ENCODE data around the gene IGFBP2. TPM values are rescaled to one million over a fixed set of nuclear protein-coding genes. Genes with fewer than 3 reads are reported as not detected.

IGFBP2 gene
- total RNA-seq, 2 experiments from 2014 or later, result 123 to 124 TPM

DNA sequence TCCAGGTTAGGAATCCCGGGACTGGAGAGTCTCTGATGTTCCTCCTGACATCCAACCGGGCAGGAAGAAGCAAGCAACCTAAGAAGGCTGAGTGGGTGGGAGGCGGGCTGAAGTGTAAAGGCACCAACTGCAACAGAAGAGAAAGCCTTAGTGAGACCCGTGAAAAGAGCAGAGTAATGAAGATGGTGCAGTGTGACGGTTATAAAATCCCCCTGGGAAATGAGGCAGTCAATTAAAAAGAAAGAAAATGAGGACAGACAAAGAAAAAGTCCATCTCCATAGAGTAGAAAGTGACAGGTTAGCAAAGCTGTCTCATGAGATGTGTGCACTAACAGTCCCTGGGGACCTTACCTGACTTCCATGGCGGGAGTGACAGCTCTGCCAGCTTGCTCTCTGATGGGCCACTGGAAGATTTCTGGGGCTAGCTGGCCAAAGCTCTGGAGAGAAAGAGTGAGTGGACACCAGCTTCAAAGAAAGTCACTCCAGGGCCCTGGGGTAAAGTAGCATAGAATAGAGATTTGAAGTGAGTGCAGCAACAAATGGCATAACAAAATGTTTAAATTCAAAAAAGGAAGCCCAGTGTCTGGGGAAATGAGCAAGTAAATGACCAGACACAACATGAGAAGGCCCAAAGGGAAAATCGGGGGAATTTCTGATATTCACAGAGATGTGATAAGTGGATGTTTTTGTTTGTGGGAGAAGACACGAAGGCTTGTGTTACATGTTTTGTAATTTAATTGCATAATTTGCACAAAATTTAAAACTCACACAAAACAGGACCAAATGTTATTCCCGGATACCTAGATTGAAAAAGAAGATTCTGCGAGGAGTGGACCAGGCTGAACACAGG lies 44.1 kb upstream of the IGFBP2 start:
- Mint-ChIP-seq H3K9me3 (no peaks in the 10 kb centered on the region), H3K4me3 (no peak overlapping the region), H3K36me3 (ENCODE audit: low read depth) (no peaks in the 10 kb centered on the region), H3K4me1 (ENCODE audit: low read depth) (no peaks in the 10 kb centered on the region), H3K27ac (no peak overlapping the region), H3K27me3 (peaks cover 7% of the 10 kb centered on the region)
- TF ChIP-seq, protein P1, sequence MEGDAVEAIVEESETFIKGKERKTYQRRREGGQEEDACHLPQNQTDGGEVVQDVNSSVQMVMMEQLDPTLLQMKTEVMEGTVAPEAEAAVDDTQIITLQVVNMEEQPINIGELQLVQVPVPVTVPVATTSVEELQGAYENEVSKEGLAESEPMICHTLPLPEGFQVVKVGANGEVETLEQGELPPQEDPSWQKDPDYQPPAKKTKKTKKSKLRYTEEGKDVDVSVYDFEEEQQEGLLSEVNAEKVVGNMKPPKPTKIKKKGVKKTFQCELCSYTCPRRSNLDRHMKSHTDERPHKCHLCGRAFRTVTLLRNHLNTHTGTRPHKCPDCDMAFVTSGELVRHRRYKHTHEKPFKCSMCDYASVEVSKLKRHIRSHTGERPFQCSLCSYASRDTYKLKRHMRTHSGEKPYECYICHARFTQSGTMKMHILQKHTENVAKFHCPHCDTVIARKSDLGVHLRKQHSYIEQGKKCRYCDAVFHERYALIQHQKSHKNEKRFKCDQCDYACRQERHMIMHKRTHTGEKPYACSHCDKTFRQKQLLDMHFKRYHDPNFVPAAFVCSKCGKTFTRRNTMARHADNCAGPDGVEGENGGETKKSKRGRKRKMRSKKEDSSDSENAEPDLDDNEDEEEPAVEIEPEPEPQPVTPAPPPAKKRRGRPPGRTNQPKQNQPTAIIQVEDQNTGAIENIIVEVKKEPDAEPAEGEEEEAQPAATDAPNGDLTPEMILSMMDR (IDR thresholded peaks at IDR 0.05), result no peak
- ChIA-PET POLR2A (interaction anchor here (1.4 kb wide), 1 partner anchor 18 kb away, joined by 4 read pairs; no protein-coding TSS in a partner anchor), CTCF (interaction anchor here (0.6 to 1.7 kb wide), 2 partner anchors 14 to 70 kb away, joined by 3 to 6 read pairs; no protein-coding TSS in a partner anchor)
- DNase-seq (no peak), ATAC-seq (no peak)
- intact Hi-C loops (cut with micrococcal nuclease), result no loop called here

DNA sequence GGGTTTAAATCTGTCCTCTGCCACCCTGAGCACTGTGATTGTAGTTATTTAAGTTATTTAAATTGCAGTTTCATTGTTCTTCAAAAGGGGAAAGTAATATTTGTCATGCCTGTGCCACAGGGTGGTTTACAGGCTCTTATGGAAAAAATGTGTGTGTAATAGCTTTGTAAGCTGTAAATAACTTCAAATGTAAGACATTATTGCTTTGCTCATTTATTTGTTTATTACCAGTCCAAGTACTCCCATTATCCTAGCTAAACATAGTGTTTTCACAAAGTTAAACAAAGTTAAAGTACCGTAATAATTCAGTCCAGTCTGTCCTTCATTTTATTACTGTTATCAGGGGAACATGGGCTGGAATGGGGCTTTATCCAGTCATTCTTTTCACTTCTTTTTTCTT lies 43.4 kb upstream of the IGFBP2 start:
- Mint-ChIP-seq H3K4me3 (no peak overlapping the region), H3K4me1 (ENCODE audit: low read depth) (no peaks in the 10 kb centered on the region), H3K36me3 (ENCODE audit: low read depth) (no peaks in the 10 kb centered on the region), H3K27ac (no peak overlapping the region), H3K27me3 (peaks cover 3% of the 10 kb centered on the region), H3K9me3 (no peaks in the 10 kb centered on the region)
- TF ChIP-seq, protein P1 (IDR thresholded peaks at IDR 0.05), result no peak
- POLR2A ChIA-PET, result interaction anchor here (1.4 kb wide), 1 partner anchor 17 kb away, joined by 4 read pairs; no protein-coding TSS in a partner anchor
- DNase-seq, result no peak
- peak; percentile 42 for ATAC-seq
- intact Hi-C loops (cut with micrococcal nuclease), result no loop called here
- CTCF ChIA-PET, result interaction anchor here (0.8 to 1.7 kb wide), 3 partner anchors 71 to 111 kb away, joined by 3 to 6 read pairs (median 5); no protein-coding TSS in a partner anchor

DNA sequence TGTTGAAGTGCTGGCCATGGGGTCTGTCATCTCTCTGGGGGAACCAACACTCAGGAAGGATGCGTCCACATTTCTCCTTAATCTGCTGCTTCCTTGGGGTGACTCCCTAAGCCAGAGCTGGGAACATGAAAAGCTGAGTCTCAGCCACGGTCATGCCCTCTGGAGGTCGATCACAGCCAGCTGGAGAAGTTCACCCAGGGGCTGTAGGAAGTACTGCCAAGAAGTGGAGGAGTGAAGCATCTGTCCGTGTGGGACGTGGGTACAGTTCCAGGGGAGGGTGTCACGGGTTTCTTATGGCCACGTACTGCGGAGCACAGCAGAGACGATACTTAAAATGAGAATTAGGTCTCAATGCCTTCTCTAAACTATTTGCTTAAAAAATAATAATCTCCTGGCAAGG lies 42.4 kb upstream of the IGFBP2 start:
- TF ChIP-seq, protein P1 (IDR thresholded peaks at IDR 0.05), result no peak
- Mint-ChIP-seq H3K27me3 (peaks cover 3% of the 10 kb centered on the region), H3K9me3 (no peaks in the 10 kb centered on the region), H3K4me1 (ENCODE audit: low read depth) (no peaks in the 10 kb centered on the region), H3K27ac (no peak overlapping the region), H3K4me3 (no peak overlapping the region), H3K36me3 (ENCODE audit: low read depth) (no peaks in the 10 kb centered on the region)
- DNase-seq, result no peak
- CTCF ChIA-PET, result interaction anchor here (0.8 to 1.7 kb wide), 4 partner anchors 15 to 112 kb away, joined by 3 to 6 read pairs (median 4); no protein-coding TSS in a partner anchor
- POLR2A ChIA-PET, result interaction anchor here (1.4 kb wide), 1 partner anchor 16 kb away, joined by 4 read pairs; no protein-coding TSS in a partner anchor
- no peak for ATAC-seq
- intact Hi-C loops (cut with micrococcal nuclease), result no loop called here

DNA sequence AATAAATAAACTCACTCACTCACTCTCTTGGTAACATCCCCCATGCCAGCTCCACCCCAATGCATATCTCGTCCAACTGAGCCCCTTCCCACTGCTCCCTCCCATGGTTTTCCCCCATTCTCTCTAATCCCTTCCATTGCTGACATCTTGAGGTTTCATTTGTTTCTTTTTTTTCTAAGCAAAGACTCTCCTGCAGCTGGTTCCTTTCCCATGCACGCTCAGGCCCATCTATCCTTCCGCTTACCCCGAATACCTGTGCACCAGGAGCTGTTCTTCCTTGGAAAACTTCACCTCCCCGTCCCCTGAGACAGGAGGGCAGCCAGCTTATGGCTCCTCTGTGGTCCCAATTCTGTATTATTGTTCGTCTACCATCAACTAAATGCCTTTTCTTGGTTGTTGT lies 41.7 kb upstream of the IGFBP2 start:
- TF ChIP-seq, protein P1 (IDR thresholded peaks at IDR 0.05), result no peak
- intact Hi-C loops (cut with micrococcal nuclease), result no loop called here
- Mint-ChIP-seq H3K9me3 (no peaks in the 10 kb centered on the region), H3K36me3 (ENCODE audit: low read depth) (no peaks in the 10 kb centered on the region), H3K4me1 (ENCODE audit: low read depth) (no peaks in the 10 kb centered on the region), H3K27ac (no peak overlapping the region), H3K27me3 (no peaks in the 10 kb centered on the region), H3K4me3 (no peak overlapping the region)
- ChIA-PET POLR2A (interaction anchor here (0.8 to 1.9 kb wide), 3 partner anchors 10 to 22 kb away, joined by 3 to 5 read pairs (median 4); no protein-coding TSS in a partner anchor), CTCF (interaction anchor here (1.5 kb wide), 1 partner anchor 14 kb away, joined by 3 read pairs; no protein-coding TSS in a partner anchor)
- ATAC-seq (no peak), DNase-seq (no peak)

DNA sequence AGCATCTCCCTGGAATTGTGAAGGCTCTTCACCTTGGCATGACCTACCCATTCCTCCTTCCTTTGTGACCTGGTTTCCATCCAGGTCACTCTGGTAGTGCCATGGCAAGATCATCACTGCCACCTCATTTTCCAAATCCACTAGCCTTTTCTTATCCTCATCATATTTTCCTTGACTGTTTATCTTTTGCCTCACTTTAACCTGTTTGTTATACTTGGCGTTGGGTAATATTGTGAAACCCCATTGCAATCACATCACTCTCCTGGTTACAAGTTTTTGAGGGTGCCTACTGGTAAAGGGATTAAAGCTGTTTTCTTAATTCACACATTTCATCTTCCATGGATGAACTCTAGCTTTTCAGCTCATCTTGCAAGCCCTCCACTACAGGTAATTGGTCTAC lies 39.1 kb upstream of the IGFBP2 start:
- H3K27ac Mint-ChIP-seq, result no peak overlapping the region
- ChIA-PET POLR2A (no interaction called here), CTCF (interaction anchor here (0.6 to 1.1 kb wide), 2 partner anchors 75 to 277 kb away, joined by 3 to 4 read pairs; no protein-coding TSS in a partner anchor)
- intact Hi-C loops (cut with micrococcal nuclease), result no loop called here
- TF ChIP-seq, protein P1 (IDR thresholded peaks at IDR 0.05), result no peak
- H3K36me3 Mint-ChIP-seq (ENCODE audit: low read depth), result no peaks in the 10 kb centered on the region
- H3K4me1 Mint-ChIP-seq (ENCODE audit: low read depth), result no peaks in the 10 kb centered on the region
- DNase-seq (no peak), ATAC-seq (no peak)
- H3K27me3 Mint-ChIP-seq, result no peaks in the 10 kb centered on the region
- H3K4me3 Mint-ChIP-seq, result no peak overlapping the region
- H3K9me3 Mint-ChIP-seq, result no peaks in the 10 kb centered on the region
